GM18502 (cell line): ENCODE measurements around the gene TRPC6.
A peak's percentile ranks its signal among the peaks of the same experiment; 100 is the strongest.

Experiments used
- ATAC-seq: cut with Tn5 transposase; IDR thresholded peaks from one replicate; pipeline ENCODE4 v1.9.1; 2021; ENCODE audit warnings: mild to moderate bottlenecking; ENCODE audit not compliant: unreplicated experiment, poor library complexity

Gene TRPC6

GRCh38 chr11:101429703-101430540, 153.9 kb downstream of the TRPC6 start:
- ATAC-seq: no peak

DNA sequence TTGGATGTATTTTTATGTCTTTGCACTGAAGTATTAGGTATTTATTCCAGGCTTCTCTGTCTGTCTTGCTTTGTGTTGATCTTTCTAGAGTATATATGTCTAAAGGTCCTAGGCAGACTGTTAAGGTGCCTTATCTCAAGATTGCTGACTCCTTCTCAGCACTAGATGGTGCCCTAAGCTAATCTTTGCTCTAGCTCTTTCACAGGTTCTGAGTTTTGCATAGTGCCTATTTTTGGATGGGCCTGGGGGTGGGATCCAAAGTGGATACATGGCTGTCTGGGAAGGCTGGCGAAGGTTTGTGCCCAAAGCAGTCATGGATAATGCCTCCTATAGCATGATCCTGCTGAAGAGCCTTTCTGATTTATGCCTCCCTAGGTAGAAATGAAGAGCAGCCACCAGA, 154.9 kb downstream of the TRPC6 start:
- ATAC-seq: peak; percentile 83

- no peak for ATAC-seq
Measured at GRCh38 chr11:101407324-101407723, 176.5 kb downstream of the TRPC6 start.
